Mesendoderm (in vitro differentiated cells): ENCODE results near the gene CYP1A1.
A peak's percentile ranks its signal among the peaks of the same experiment; 100 is the strongest.

ENCODE experiments used
- DNase-seq: peaks from one replicate; pipeline ENCODE4 v3.0.0; 2013
- H2AK5ac ChIP-seq: 2 replicates; pipeline ENCODE4 v1.6.1; 2013; ENCODE audit warnings: low read length, inconsistent platforms
- H2BK120ac ChIP-seq: 2 replicates; pipeline ENCODE4 v1.6.1; 2013; ENCODE audit warnings: low read depth, mild to moderate bottlenecking, low read length, moderate library complexity, mixed read lengths
- H2BK15ac ChIP-seq: replicated peaks from 2 replicates; pipeline ENCODE4 v1.6.1; 2013; ENCODE audit warnings: low read depth, mild to moderate bottlenecking, moderate library complexity
- H2BK5ac ChIP-seq: 2 replicates; pipeline ENCODE4 v1.6.1; 2013; ENCODE audit warnings: low read length, inconsistent platforms
- H3K18ac ChIP-seq: 2 replicates; pipeline ENCODE4 v1.6.1; 2013; ENCODE audit warnings: mild to moderate bottlenecking, low read length, mixed read lengths
- H3K23ac ChIP-seq: one replicate; pipeline ENCODE4 v1.6.1; 2013; ENCODE audit warnings: low read length
- H3K27ac ChIP-seq: 2 replicates; pipeline ENCODE4 v1.5.1; 2013; ENCODE audit warnings: low read depth, mild to moderate bottlenecking, inconsistent platforms, low read length, moderate library complexity
- H3K27me3 ChIP-seq: 2 replicates; pipeline ENCODE4 v1.6.1; 2013; ENCODE audit warnings: low read length, control low read depth, mild to moderate bottlenecking, inconsistent platforms; ENCODE audit not compliant: insufficient read depth, poor library complexity
- H3K36me3 ChIP-seq: 2 replicates; pipeline ENCODE4 v1.6.1; 2013; ENCODE audit warnings: low read length, inconsistent platforms; ENCODE audit not compliant: control insufficient read depth, insufficient read depth
- H3K4ac ChIP-seq: one replicate; pipeline ENCODE4 v1.6.1; 2013; ENCODE audit warnings: low read depth, mild to moderate bottlenecking, low read length, moderate library complexity
- H3K4me1 ChIP-seq: 2 replicates; pipeline ENCODE4 v1.6.1; 2013; ENCODE audit warnings: low read depth, low read length, inconsistent platforms; ENCODE audit not compliant: control insufficient read depth
- H3K4me2 ChIP-seq: 2 replicates; pipeline ENCODE4 v1.6.1; 2013; ENCODE audit warnings: low read length
- H3K4me3 ChIP-seq: 2 replicates; pipeline ENCODE4 v1.5.1; 2013; ENCODE audit warnings: mild to moderate bottlenecking, low read length
- H3K56ac ChIP-seq: one replicate; pipeline ENCODE4 v1.6.1; 2013; ENCODE audit warnings: low read length
- H3K79me1 ChIP-seq: 2 replicates; pipeline ENCODE4 v1.6.1; 2013; ENCODE audit warnings: low read length, inconsistent platforms
- H3K79me2 ChIP-seq: 2 replicates; pipeline ENCODE4 v1.6.1; 2013; ENCODE audit warnings: mild to moderate bottlenecking, low read length; ENCODE audit not compliant: control insufficient read depth, insufficient read depth
- H3K9ac ChIP-seq: 2 replicates; pipeline ENCODE4 v1.6.1; 2013; ENCODE audit warnings: low read length, inconsistent platforms
- H4K5ac ChIP-seq: one replicate; pipeline ENCODE4 v1.6.1; 2013; ENCODE audit warnings: low read length
- H4K8ac ChIP-seq: one replicate; pipeline ENCODE4 v1.6.1; 2013; ENCODE audit warnings: low read depth, mild to moderate bottlenecking, control low read depth, low read length, moderate library complexity
- WGBS: extraction: QIAGEN DNeasy Blood & Tissue Kit; methylation state at CpG from one replicate; pipeline ENCODE4 v1.1.7; 2013; ENCODE audit warnings: low lambda C conversion rate, missing lambda C conversion rate; ENCODE audit not compliant: insufficient coverage; ENCODE audit errors: extremely low coverage; 5-methylcytosine and 5-hydroxymethylcytosine counted together

Gene CYP1A1

DNA sequence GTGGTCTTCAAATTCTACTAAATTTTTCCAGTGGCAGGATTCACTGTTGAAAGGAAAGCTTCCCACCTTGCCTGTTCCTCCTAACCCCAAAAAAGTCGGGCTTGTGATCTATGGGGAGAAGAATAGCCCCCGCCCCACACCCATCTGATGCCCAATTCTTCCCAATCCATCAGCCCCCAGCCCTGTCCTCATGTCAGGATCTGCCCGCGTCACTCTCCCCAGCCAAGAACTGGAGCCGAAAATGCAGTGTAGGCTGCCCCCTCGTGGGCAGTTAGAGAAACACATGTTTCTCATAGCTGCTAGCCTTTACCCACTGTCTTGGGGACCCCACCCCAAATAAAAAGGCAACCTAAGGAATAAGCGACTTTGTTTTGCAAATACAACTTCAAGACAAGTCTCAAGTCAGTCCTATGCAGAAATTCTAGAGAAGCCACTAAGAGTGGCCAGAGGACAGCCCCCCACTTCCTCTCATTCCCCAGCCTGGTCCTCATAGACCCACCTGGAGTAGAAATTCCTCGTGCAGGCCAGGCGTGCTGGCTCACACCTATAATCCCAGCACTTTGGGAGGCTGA is 43.5 kb upstream of the CYP1A1 start:
- Histone ChIP-seq H2BK120ac (no peak overlapping the region), H3K4me1 (peaks cover 5% of the 10 kb centered on the region), H4K8ac (no peak overlapping the region), H3K23ac (no peak overlapping the region), H3K79me2 (no peaks in the 10 kb centered on the region), H3K27ac (no peak overlapping the region), H3K27me3 (no peaks in the 10 kb centered on the region), H2AK5ac (no peak overlapping the region), H3K18ac (no peak overlapping the region), H3K4ac (no peak overlapping the region), H2BK15ac (no peak overlapping the region), H3K9ac (no peak overlapping the region), H2BK5ac (no peak overlapping the region), H3K36me3 (no peaks in the 10 kb centered on the region), H3K79me1 (no peaks in the 10 kb centered on the region), H3K4me3 (no peak overlapping the region), H3K56ac (no peak overlapping the region), H3K4me2 (peak overlapping the region; percentile 40), H4K5ac (no peak overlapping the region)
- no CpG with 5 or more reads among the region's 9 CpGs for WGBS
- DNase-seq: peak; percentile 77

DNA sequence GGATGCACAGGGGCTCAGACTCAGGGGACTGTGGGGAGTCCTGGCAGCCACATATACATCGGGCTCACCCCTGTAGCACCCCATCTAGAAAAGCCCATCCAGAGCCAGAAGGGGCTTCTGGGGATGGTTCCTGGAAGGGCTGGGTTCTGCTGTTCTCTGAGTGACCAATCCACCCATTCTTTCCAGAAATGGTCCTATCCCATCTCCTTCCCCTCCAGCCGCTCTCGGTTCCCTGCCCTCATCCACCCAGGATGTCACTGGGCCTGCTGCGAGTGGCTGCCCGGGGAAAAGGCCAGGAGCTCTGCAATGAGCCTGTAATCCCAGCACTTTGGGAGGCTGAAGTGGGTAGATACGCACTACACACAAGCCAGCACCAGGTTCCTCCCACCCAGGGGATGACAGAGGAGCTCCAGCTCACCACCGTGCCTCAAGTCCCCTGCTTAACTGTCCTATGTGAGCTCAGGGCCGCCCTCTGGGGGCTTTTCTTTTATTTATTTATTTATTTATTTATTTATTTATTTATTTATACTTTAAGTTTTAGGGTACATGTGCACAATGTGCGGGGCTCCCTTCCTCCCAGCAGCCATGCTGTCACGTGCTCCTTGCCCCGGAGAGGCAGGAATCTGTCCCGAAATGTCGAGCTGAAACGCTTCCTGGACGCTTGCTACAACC is 42.9 kb upstream of the CYP1A1 start:
- no CpG with 5 or more reads among the region's 15 CpGs for WGBS
- Histone ChIP-seq H3K4ac (no peak overlapping the region), H3K23ac (no peak overlapping the region), H3K9ac (no peak overlapping the region), H2BK5ac (no peak overlapping the region), H3K56ac (no peak overlapping the region), H3K27ac (no peak overlapping the region), H2AK5ac (no peak overlapping the region), H4K5ac (no peak overlapping the region), H3K4me1 (no peaks in the 10 kb centered on the region), H2BK120ac (no peak overlapping the region), H3K27me3 (no peaks in the 10 kb centered on the region), H3K79me1 (no peaks in the 10 kb centered on the region), H3K18ac (no peak overlapping the region), H2BK15ac (no peak overlapping the region), H4K8ac (no peak overlapping the region), H3K4me3 (no peak overlapping the region), H3K36me3 (no peaks in the 10 kb centered on the region), H3K4me2 (peak overlapping the region; percentile 40), H3K79me2 (no peaks in the 10 kb centered on the region)
- no peak for DNase-seq

DNA sequence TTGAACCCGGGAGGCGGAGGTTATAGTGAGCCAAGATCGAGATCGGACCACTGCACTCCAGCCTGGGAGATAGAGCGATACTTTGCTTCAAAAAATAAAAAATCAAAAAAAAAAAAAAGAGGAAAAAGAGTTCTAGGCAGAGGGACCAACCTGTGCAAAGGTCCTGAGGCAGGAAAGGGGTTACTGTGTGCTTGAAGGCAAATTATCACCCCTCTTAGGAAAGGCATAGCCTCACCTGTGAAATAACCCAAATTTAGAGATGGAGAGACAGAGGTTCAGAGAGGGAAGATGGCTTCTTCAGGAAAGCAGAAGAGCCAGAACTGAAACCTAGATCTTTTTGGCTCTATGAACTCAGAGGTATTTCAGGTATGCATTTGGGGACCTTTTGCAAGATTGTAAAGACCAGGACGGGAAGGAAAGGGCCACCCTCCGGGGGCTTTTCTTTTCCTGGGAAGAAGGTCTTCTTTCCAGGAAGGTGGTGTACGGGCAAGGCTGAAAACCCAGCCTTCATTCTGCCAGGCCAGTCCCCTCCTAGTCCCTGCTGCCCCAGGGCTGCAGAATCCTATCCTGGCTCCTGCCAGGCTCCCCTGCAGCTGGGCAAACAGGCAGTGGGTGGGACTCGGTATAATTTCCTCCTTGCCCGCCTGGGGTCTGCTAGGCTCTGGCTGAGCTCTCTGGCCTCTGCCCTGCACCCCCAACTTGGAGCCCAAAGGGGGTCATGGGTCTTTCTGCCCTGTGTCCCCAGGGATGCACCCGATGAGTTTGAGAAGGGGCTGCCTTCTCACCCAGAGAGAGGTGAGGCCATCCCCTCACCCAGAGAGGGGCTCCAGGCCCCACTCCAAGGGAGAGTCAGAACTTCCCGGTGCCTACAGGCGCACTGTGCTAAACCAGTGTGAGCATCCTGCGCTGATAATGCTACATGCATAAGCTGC is 42.1 kb upstream of the CYP1A1 start:
- Histone ChIP-seq H3K9ac (no peak overlapping the region), H3K18ac (no peak overlapping the region), H2BK15ac (no peak overlapping the region), H3K79me1 (no peaks in the 10 kb centered on the region), H4K5ac (no peak overlapping the region), H4K8ac (no peak overlapping the region), H3K27me3 (no peaks in the 10 kb centered on the region), H3K36me3 (no peaks in the 10 kb centered on the region), H3K56ac (no peak overlapping the region), H3K23ac (no peak overlapping the region), H3K4me3 (no peak overlapping the region), H2BK120ac (no peak overlapping the region), H3K4ac (no peak overlapping the region), H3K4me2 (no peak overlapping the region), H2BK5ac (no peak overlapping the region), H3K79me2 (no peaks in the 10 kb centered on the region), H3K27ac (no peak overlapping the region), H2AK5ac (no peak overlapping the region), H3K4me1 (no peaks in the 10 kb centered on the region)
- DNase-seq: no peak
- no CpG with 5 or more reads among the region's 14 CpGs for WGBS

DNA sequence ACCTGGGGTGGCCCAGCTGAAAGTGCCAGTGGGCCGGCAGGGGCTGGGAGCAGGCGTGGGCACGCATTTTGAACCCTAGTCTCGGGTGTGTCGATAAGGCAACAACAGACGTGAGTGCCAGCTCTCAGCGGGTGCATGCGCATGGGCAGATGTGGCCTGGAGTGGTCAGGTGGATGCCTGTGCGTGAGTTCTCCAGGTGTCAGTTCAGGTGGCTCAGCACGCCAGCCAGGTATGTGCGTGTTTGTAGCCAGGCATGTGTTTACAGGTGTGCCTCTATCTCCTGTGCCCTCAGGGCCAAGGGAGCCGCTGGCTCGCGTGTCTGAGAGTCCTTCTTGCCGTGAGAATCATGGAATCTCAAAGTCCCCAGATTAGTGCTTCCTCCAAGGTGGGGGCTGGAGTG is 38.1 kb upstream of the CYP1A1 start:
- Histone ChIP-seq H3K79me2 (no peaks in the 10 kb centered on the region), H3K27ac (no peak overlapping the region), H2BK5ac (no peak overlapping the region), H3K9ac (no peak overlapping the region), H2AK5ac (no peak overlapping the region), H3K4me1 (no peaks in the 10 kb centered on the region), H3K23ac (no peak overlapping the region), H3K27me3 (no peaks in the 10 kb centered on the region), H3K18ac (no peak overlapping the region), H4K5ac (no peak overlapping the region), H3K4me2 (no peak overlapping the region), H4K8ac (no peak overlapping the region), H3K79me1 (no peaks in the 10 kb centered on the region), H2BK15ac (no peak overlapping the region), H3K36me3 (no peaks in the 10 kb centered on the region), H3K4me3 (no peak overlapping the region), H3K4ac (no peak overlapping the region), H3K56ac (no peak overlapping the region), H2BK120ac (no peak overlapping the region)
- DNase-seq: no peak
- no CpG with 5 or more reads among the region's 15 CpGs for WGBS

DNA sequence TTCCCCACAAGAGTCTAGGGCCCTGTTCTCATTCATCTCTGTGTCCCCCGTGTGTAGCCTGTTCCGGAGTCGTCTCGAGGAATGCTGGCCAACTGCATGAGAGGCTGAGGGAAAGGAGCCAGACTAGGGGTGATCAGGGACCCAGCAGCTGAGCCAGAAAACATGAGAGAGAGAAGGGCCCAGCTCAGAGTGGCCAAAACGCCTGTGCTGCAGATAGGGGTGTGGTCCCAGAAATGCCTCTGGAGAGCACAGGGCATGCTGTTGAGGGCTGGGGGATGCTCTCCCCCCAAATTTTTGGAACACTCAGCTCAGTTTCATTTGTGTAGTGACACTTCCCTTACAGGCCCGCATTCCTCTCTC is 37.4 kb upstream of the CYP1A1 start:
- Histone ChIP-seq H3K23ac (no peak overlapping the region), H3K27me3 (no peaks in the 10 kb centered on the region), H4K8ac (no peak overlapping the region), H3K79me1 (no peaks in the 10 kb centered on the region), H2BK5ac (no peak overlapping the region), H3K36me3 (no peaks in the 10 kb centered on the region), H2BK120ac (no peak overlapping the region), H3K4me1 (no peaks in the 10 kb centered on the region), H3K4me3 (no peak overlapping the region), H3K4ac (no peak overlapping the region), H3K9ac (no peak overlapping the region), H4K5ac (no peak overlapping the region), H3K18ac (no peak overlapping the region), H3K79me2 (no peaks in the 10 kb centered on the region), H3K27ac (no peak overlapping the region), H3K56ac (no peak overlapping the region), H2BK15ac (no peak overlapping the region), H2AK5ac (no peak overlapping the region), H3K4me2 (no peak overlapping the region)
- DNase-seq: no peak
- no CpG with 5 or more reads among the region's 6 CpGs for WGBS
